Activated CD4-positive, alpha-beta memory T cell treated with anti-CD3 and anti-CD28 coated beads, Interleukin-2, amount 10 ng/mL, durations not matched to agents 7 days and 5 days (primary cell): Measurements from ENCODE around the gene PTPRS. TPM values are rescaled to one million over a fixed set of nuclear protein-coding genes. Genes with fewer than 3 reads are reported as not detected.
"Not testable (repeated sequence)": the region's sequence is repeated elsewhere in the genome, so short reads cannot be mapped to it uniquely, and the experiment has no call there.

Experiments used
- CTCF ChIA-PET: fragments of 350-600 bp; sonication (Branson Sonifier 250); formaldehyde crosslinking; loops from one replicate; lab custom pipeline; 2021; ENCODE audit warnings: antibody characterized with exemption, inconsistent platforms; lab: Charles Lee
- POLR2A ChIA-PET: fragments of 350-600 bp; sonication (Branson Sonifier 250); formaldehyde crosslinking; loops from one replicate; lab custom pipeline; 2021; ENCODE audit warnings: antibody characterized with exemption; lab: Charles Lee
- DNase-seq: peaks from one replicate; pipeline ENCODE4 v3.0.0-alpha.2; 2020
- H3K27ac Mint-ChIP-seq: one replicate; pipeline ENCODE4 v1.8.0; 2021; ENCODE audit warnings: mild to moderate bottlenecking, mixed read lengths
- H3K27me3 Mint-ChIP-seq: one replicate; pipeline ENCODE4 v1.8.0; 2021; ENCODE audit warnings: mixed read lengths
- H3K36me3 Mint-ChIP-seq: one replicate; pipeline ENCODE4 v1.8.0; 2021; ENCODE audit warnings: low read depth, mixed read lengths
- H3K4me1 Mint-ChIP-seq: one replicate; pipeline ENCODE4 v1.8.0; 2021; ENCODE audit warnings: mixed read lengths
- H3K4me3 Mint-ChIP-seq: one replicate; pipeline ENCODE4 v1.8.0; 2021; ENCODE audit warnings: mild to moderate bottlenecking, mixed read lengths
- H3K9me3 Mint-ChIP-seq: one replicate; pipeline ENCODE4 v1.8.0; 2021; ENCODE audit warnings: mixed read lengths
- total RNA-seq, 2 experiments: library from RNA; stranded (reverse); gene quantifications; one replicate each; pipeline ENCODE4 v1.2.3, GENCODE V29; 2021

The PTPRS gene
- total RNA-seq, 2 experiments from 2014 or later, result not detected

- no peak overlapping the region for H3K27ac Mint-ChIP-seq
- no peaks in the 10 kb centered on the region for H3K9me3 Mint-ChIP-seq
- POLR2A ChIA-PET, result no interaction called here
- no peak overlapping the region for H3K4me3 Mint-ChIP-seq
- peaks cover 4% of the 10 kb centered on the region for H3K36me3 Mint-ChIP-seq
- peaks cover 5% of the 10 kb centered on the region for H3K4me1 Mint-ChIP-seq
- no peak for DNase-seq
- H3K27me3 Mint-ChIP-seq, result peaks cover 38% of the 10 kb centered on the region
- CTCF ChIA-PET, result no interaction called here
Observed at GRCh38 chr19:5334824-5335500, 5.7 kb downstream of the PTPRS start.

GRCh38 chr19:5334366-5334739 is 6.3 kb downstream of the PTPRS start:
- Mint-ChIP-seq H3K27ac (no peak overlapping the region), H3K9me3 (no peaks in the 10 kb centered on the region), H3K27me3 (peaks cover 36% of the 10 kb centered on the region), H3K4me1 (peaks cover 5% of the 10 kb centered on the region), H3K4me3 (no peak overlapping the region), H3K36me3 (peaks cover 4% of the 10 kb centered on the region)
- DNase-seq, result no peak
- CTCF ChIA-PET, result no interaction called here
- POLR2A ChIA-PET, result no interaction called here

- Mint-ChIP-seq H3K36me3 (no peaks in the 10 kb centered on the region), H3K9me3 (no peaks in the 10 kb centered on the region), H3K4me1 (no peaks in the 10 kb centered on the region), H3K27me3 (peaks cover 31% of the 10 kb centered on the region), H3K27ac (no peak overlapping the region), H3K4me3 (no peak overlapping the region)
- DNase-seq, result no peak
- ChIA-PET POLR2A (no interaction called here), CTCF (no interaction called here)
Observed at GRCh38 chr19:5333581-5334365, 6.8 kb downstream of the PTPRS start.

GRCh38 chr19:5332501-5332900 is 8.1 kb downstream of the PTPRS start:
- Mint-ChIP-seq H3K36me3 (no peaks in the 10 kb centered on the region), H3K27me3 (peaks cover 21% of the 10 kb centered on the region), H3K27ac (no peak overlapping the region), H3K4me3 (no peak overlapping the region), H3K4me1 (no peaks in the 10 kb centered on the region), H3K9me3 (no peaks in the 10 kb centered on the region)
- CTCF ChIA-PET, result no interaction called here
- DNase-seq, result no peak
- POLR2A ChIA-PET, result no interaction called here

GRCh38 chr19:5331790-5332189 is 8.8 kb downstream of the PTPRS start:
- CTCF ChIA-PET, result no interaction called here
- Mint-ChIP-seq H3K9me3 (no peaks in the 10 kb centered on the region), H3K27ac (no peak overlapping the region), H3K27me3 (peaks cover 17% of the 10 kb centered on the region), H3K4me3 (no peak overlapping the region), H3K4me1 (no peaks in the 10 kb centered on the region), H3K36me3 (no peaks in the 10 kb centered on the region)
- DNase-seq, result no peak
- POLR2A ChIA-PET, result no interaction called here

- POLR2A ChIA-PET, result no interaction called here
- H3K9me3 Mint-ChIP-seq, result no peaks in the 10 kb centered on the region
- no peaks in the 10 kb centered on the region for H3K4me1 Mint-ChIP-seq
- no peak overlapping the region for H3K4me3 Mint-ChIP-seq
- no peaks in the 10 kb centered on the region for H3K36me3 Mint-ChIP-seq
- DNase-seq, result no peak
- CTCF ChIA-PET, result no interaction called here
- peaks cover 5% of the 10 kb centered on the region for H3K27me3 Mint-ChIP-seq
- no peak overlapping the region for H3K27ac Mint-ChIP-seq
Observed at GRCh38 chr19:5330307-5330720, 10.3 kb downstream of the PTPRS start.

GRCh38 chr19:5329141-5329540 is 11.5 kb downstream of the PTPRS start:
- POLR2A ChIA-PET, result no interaction called here
- Mint-ChIP-seq H3K27me3 (no peaks in the 10 kb centered on the region), H3K4me1 (no peaks in the 10 kb centered on the region)

GRCh38 chr19:5328407-5328806 is 12.2 kb downstream of the PTPRS start:
- H3K4me1 Mint-ChIP-seq, H3K27me3 Mint-ChIP-seq, H3K27ac Mint-ChIP-seq, CTCF ChIA-PET, DNase-seq, POLR2A ChIA-PET, H3K4me3 Mint-ChIP-seq, H3K36me3 Mint-ChIP-seq, H3K9me3 Mint-ChIP-seq: not testable (repeated sequence)

More at GRCh38 chr19:5329141-5329540, 11.5 kb downstream of the PTPRS start:
- Mint-ChIP-seq H3K4me3 (no peak overlapping the region), H3K9me3 (no peaks in the 10 kb centered on the region), H3K36me3 (no peaks in the 10 kb centered on the region), H3K27ac (no peak overlapping the region)
- CTCF ChIA-PET, result no interaction called here
- no peak for DNase-seq

GRCh38 chr19:5326986-5327623 is 13.5 kb downstream of the PTPRS start:
- Mint-ChIP-seq H3K27ac (no peak overlapping the region), H3K36me3 (no peaks in the 10 kb centered on the region), H3K4me3 (no peak overlapping the region), H3K9me3 (no peaks in the 10 kb centered on the region), H3K4me1 (no peaks in the 10 kb centered on the region), H3K27me3 (peaks cover 8% of the 10 kb centered on the region)
- no peak for DNase-seq
- POLR2A ChIA-PET, result no interaction called here
- CTCF ChIA-PET, result no interaction called here

GRCh38 chr19:5326545-5326944 is 14.1 kb downstream of the PTPRS start:
- no peaks in the 10 kb centered on the region for H3K4me1 Mint-ChIP-seq
- H3K36me3 Mint-ChIP-seq, result no peaks in the 10 kb centered on the region
- H3K4me3 Mint-ChIP-seq, result no peak overlapping the region
- H3K27ac Mint-ChIP-seq, result no peak overlapping the region
- H3K27me3 Mint-ChIP-seq, result peaks cover 8% of the 10 kb centered on the region
- no peaks in the 10 kb centered on the region for H3K9me3 Mint-ChIP-seq
- DNase-seq, result no peak
- CTCF ChIA-PET, result no interaction called here
- POLR2A ChIA-PET, result no interaction called here

- Mint-ChIP-seq H3K27ac (no peak overlapping the region), H3K9me3 (no peaks in the 10 kb centered on the region), H3K27me3 (peaks cover 11% of the 10 kb centered on the region), H3K4me1 (no peaks in the 10 kb centered on the region), H3K36me3 (no peaks in the 10 kb centered on the region), H3K4me3 (no peak overlapping the region)
- ChIA-PET CTCF (no interaction called here), POLR2A (no interaction called here)
- no peak for DNase-seq
Observed at GRCh38 chr19:5324947-5325346, 15.7 kb downstream of the PTPRS start.

GRCh38 chr19:5323475-5323811 is 17.2 kb downstream of the PTPRS start:
- ChIA-PET POLR2A (no interaction called here), CTCF (no interaction called here)
- Mint-ChIP-seq H3K36me3 (no peaks in the 10 kb centered on the region), H3K4me1 (no peaks in the 10 kb centered on the region), H3K9me3 (no peaks in the 10 kb centered on the region), H3K27ac (no peak overlapping the region), H3K27me3 (peaks cover 11% of the 10 kb centered on the region), H3K4me3 (no peak overlapping the region)
- no peak for DNase-seq

- CTCF ChIA-PET, result interaction anchor here (0.7 kb wide), 1 partner anchor 482 kb away, joined by 3 read pairs; no protein-coding TSS in a partner anchor
- no peak for DNase-seq
- POLR2A ChIA-PET, result no interaction called here
- Mint-ChIP-seq H3K4me1 (no peaks in the 10 kb centered on the region), H3K4me3 (no peak overlapping the region), H3K36me3 (no peaks in the 10 kb centered on the region), H3K27ac (no peak overlapping the region), H3K9me3 (no peaks in the 10 kb centered on the region), H3K27me3 (peaks cover 11% of the 10 kb centered on the region)
Observed at GRCh38 chr19:5321851-5322681, 18.5 kb downstream of the PTPRS start.
